ENCODE measurements around the gene XAGE1A. TPM values are rescaled to one million over a fixed set of nuclear protein-coding genes. Genes with fewer than 3 reads are reported as not detected.
"Not testable (repeated sequence)": the region's sequence is repeated elsewhere in the genome, so short reads cannot be mapped to it uniquely, and the experiment has no call there.

Gene XAGE1A
- total and polyA plus RNA-seq, 12 donors, result not detected

- H3K9me3 ChIP-seq (replicated peaks in 1 of 3), result no peaks in the 10 kb centered on the region
- intact Hi-C loops (cut with DNase I), result no loop called here
- no peak for DNase-seq
- no peak overlapping the region for H3K27ac ChIP-seq
- no peak overlapping the region for H3K4me3 ChIP-seq
- H3K36me3 ChIP-seq (replicated peaks in 1 of 2), result no peaks in the 10 kb centered on the region
- WGBS, 4 donors, result 64 to 74% (median 69%) methylated on average over 3 of the region's 3 CpGs
- H3K4me1 ChIP-seq (replicated peaks in 1 of 2), result no peaks in the 10 kb centered on the region
- peaks cover 33% of the 10 kb centered on the region for H3K27me3 ChIP-seq
- TF ChIP-seq CTCF (IDR thresholded peaks at IDR 0.05) (no peak), POLR2A (IDR thresholded peaks at IDR 0.05) (no peak)
These were observed 11.7 kb downstream of the XAGE1A start for GRCh38 chrX:52507331-52507730.

GRCh38 chrX:52509916-52510315, 14.3 kb downstream of the XAGE1A start:
- WGBS, 4 donors, result 67 to 80% (median 71%) methylated on average over 4 to 6 of the region's 6 CpGs
- no peaks in the 10 kb centered on the region for H3K9me3 ChIP-seq (replicated peaks in 1 of 3)

GRCh38 chrX:52511126-52511525, 15.5 kb downstream of the XAGE1A start:
- H3K4me1 ChIP-seq (replicated peaks in 1 of 2); intact Hi-C loops (cut with DNase I); H3K9me3 ChIP-seq (replicated peaks in 1 of 3); DNase-seq; H3K27ac ChIP-seq; H3K4me3 ChIP-seq; H3K36me3 ChIP-seq (replicated peaks in 1 of 2): not testable (repeated sequence)
- no CpG with 5 or more reads among the region's 6 CpGs for WGBS, 4 donors
- H3K27me3 ChIP-seq, result peaks cover 19% of the 10 kb centered on the region

More at GRCh38 chrX:52509916-52510315, 14.3 kb downstream of the XAGE1A start:
- peaks cover 26% of the 10 kb centered on the region for H3K27me3 ChIP-seq
- H3K27ac ChIP-seq, result no peak overlapping the region
- no peak for TF ChIP-seq CTCF (IDR thresholded peaks at IDR 0.05)
- no peak for TF ChIP-seq POLR2A (IDR thresholded peaks at IDR 0.05)
- H3K36me3 ChIP-seq (replicated peaks in 1 of 2), result no peaks in the 10 kb centered on the region
- H3K4me3 ChIP-seq, result no peak overlapping the region
- DNase-seq, result no peak
- intact Hi-C loops (cut with DNase I), result no loop called here
- no peaks in the 10 kb centered on the region for H3K4me1 ChIP-seq (replicated peaks in 1 of 2)

GRCh38 chrX:52516110-52516986, 20.7 kb downstream of the XAGE1A start:
- H3K27ac ChIP-seq; H3K4me1 ChIP-seq (replicated peaks in 1 of 2); H3K9me3 ChIP-seq (replicated peaks in 1 of 3); H3K36me3 ChIP-seq (replicated peaks in 1 of 2); DNase-seq; H3K27me3 ChIP-seq; intact Hi-C loops (cut with DNase I); H3K4me3 ChIP-seq: not testable (repeated sequence)
- no CpG with 5 or more reads among the region's 27 CpGs for WGBS, 4 donors

GRCh38 chrX:52516987-52517325, 21.3 kb downstream of the XAGE1A start, which contains the start of gene XAGE1B:
Gene XAGE1B, minus strand, starts transcription at chrX:52517063. Its CDS starts 1,536 bp downstream, at chrX:52515527.
- H3K27me3 ChIP-seq; intact Hi-C loops (cut with DNase I): not testable (repeated sequence)
- no CpG with 5 or more reads among the region's 18 CpGs for WGBS, 4 donors

GRCh38 chrX:52541051-52541450, 45.4 kb downstream of the XAGE1A start:
- 33 to 64% (median 60%) methylated on average over 1 to 4 of the region's 4 CpGs for WGBS, 4 donors
- DNase-seq; H3K4me3 ChIP-seq; H3K9me3 ChIP-seq (replicated peaks in 1 of 3); H3K36me3 ChIP-seq (replicated peaks in 1 of 2); H3K4me1 ChIP-seq (replicated peaks in 1 of 2); H3K27me3 ChIP-seq; H3K27ac ChIP-seq; intact Hi-C loops (cut with DNase I): not testable (repeated sequence)

More at GRCh38 chrX:52516987-52517325, 21.3 kb downstream of the XAGE1A start, which contains the start of gene XAGE1B:
- not testable (repeated sequence) for DNase-seq; H3K9me3 ChIP-seq (replicated peaks in 1 of 3); H3K27ac ChIP-seq; H3K36me3 ChIP-seq (replicated peaks in 1 of 2); H3K4me3 ChIP-seq; H3K4me1 ChIP-seq (replicated peaks in 1 of 2)
